ENCODE results near the gene TEAD1. TPM values are rescaled to one million over a fixed set of nuclear protein-coding genes. Genes with fewer than 3 reads are reported as not detected.
"Not testable (repeated sequence)": the region's sequence is repeated elsewhere in the genome, so short reads cannot be mapped to it uniquely, and the experiment has no call there.

Gene TEAD1
- total RNA-seq, 1 donor from 2014 or later, result 51.9 TPM

DNA sequence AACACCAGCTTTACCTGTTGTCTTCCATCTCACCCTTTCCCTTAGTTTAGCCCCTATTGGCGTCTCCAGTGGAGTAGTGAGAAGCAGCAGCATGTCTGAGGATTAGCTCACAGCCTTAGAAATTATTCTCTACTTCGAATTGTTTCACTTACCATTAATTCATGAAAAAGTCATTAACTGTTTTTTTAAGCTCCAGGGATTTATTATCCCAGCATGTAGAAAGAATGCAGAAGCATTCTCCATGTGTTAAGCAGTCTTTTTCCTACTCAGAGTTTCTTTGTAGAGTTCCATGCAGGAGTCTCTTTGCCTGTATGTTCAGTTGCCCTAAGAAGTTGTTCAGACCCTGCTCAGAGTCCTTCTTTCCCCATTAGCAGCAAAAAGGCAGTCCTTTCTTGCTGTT, 197.0 kb downstream of the TEAD1 start:
- intact Hi-C loops (cut with DNase I), result no loop called here
- H3K9me3 ChIP-seq, result no peaks in the 10 kb centered on the region
- H3K27me3 ChIP-seq (ENCODE audit: low read depth), result no peaks in the 10 kb centered on the region
- H3K36me3 ChIP-seq, result no peaks in the 10 kb centered on the region
- H3K4me1 ChIP-seq, result no peaks in the 10 kb centered on the region
- no peak overlapping the region for H3K27ac ChIP-seq
- no peak for ATAC-seq
- no peak overlapping the region for H3K4me3 ChIP-seq
- DNase-seq, result no peak
- TF ChIP-seq, protein P1, sequence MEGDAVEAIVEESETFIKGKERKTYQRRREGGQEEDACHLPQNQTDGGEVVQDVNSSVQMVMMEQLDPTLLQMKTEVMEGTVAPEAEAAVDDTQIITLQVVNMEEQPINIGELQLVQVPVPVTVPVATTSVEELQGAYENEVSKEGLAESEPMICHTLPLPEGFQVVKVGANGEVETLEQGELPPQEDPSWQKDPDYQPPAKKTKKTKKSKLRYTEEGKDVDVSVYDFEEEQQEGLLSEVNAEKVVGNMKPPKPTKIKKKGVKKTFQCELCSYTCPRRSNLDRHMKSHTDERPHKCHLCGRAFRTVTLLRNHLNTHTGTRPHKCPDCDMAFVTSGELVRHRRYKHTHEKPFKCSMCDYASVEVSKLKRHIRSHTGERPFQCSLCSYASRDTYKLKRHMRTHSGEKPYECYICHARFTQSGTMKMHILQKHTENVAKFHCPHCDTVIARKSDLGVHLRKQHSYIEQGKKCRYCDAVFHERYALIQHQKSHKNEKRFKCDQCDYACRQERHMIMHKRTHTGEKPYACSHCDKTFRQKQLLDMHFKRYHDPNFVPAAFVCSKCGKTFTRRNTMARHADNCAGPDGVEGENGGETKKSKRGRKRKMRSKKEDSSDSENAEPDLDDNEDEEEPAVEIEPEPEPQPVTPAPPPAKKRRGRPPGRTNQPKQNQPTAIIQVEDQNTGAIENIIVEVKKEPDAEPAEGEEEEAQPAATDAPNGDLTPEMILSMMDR (IDR thresholded peaks at IDR 0.05), result no peak

DNA sequence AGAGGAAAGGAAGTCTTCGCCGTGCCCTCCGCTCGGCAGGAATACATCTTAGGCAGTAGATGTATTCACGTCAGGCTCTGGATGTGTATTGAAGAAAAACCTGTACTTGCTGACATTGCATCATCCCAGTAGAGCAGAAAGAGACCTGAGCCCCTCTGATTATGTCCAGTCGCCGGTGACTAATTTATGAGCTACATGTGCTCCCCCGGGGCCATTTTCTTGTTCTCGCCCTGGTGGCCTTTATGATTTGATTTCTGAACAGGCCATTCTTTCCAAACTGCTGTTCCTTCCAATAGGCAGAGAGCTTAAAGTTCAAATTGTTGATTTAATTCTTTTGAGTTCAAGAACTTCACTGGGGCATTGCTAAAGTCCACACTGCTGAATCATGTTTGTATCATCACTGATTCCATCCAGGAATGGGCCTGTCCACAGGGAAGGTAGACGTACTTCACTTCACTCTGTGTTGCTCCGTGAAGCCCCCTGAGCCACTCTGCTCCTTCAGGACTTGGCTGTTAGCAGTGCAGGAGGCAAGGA, 197.6 kb downstream of the TEAD1 start:
- Histone ChIP-seq H3K27me3 (ENCODE audit: low read depth) (no peaks in the 10 kb centered on the region), H3K4me1 (no peaks in the 10 kb centered on the region), H3K36me3 (no peaks in the 10 kb centered on the region), H3K27ac (no peak overlapping the region), H3K9me3 (no peaks in the 10 kb centered on the region), H3K4me3 (no peak overlapping the region)
- DNase-seq (no peak), ATAC-seq (no peak)
- TF ChIP-seq, protein P1 (IDR thresholded peaks at IDR 0.05), result no peak
- intact Hi-C loops (cut with DNase I), result no loop called here

DNA sequence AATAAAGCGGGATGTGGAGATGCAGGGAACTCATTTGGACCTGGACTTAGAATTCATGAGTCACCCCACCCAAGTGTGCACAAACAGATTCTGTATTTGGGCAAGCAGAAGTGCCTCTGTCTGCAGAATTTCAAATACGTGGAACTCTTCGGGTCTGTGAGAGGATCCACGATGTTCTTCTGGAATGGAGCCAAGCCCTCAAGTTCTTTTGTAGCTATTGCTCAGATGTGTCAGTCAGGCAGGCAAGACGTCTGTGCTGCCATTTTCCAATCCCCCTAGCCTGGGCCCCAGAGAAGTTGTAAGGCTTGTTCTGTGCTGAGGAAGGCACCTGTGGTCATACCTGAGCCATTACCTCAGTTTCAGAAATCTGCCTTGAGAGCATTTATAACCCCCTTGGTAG, 202.1 kb downstream of the TEAD1 start:
- peaks cover 12% of the 10 kb centered on the region for H3K36me3 ChIP-seq
- intact Hi-C loops (cut with DNase I), result no loop called here
- H3K4me1 ChIP-seq, result no peaks in the 10 kb centered on the region
- ATAC-seq (peak in 1 of 2 donors; percentile 65), DNase-seq (no peak)
- H3K9me3 ChIP-seq, result no peaks in the 10 kb centered on the region
- TF ChIP-seq, protein P1 (IDR thresholded peaks at IDR 0.05), result no peak
- H3K4me3 ChIP-seq, result no peak overlapping the region
- H3K27me3 ChIP-seq (ENCODE audit: low read depth), result no peaks in the 10 kb centered on the region
- no peak overlapping the region for H3K27ac ChIP-seq

DNA sequence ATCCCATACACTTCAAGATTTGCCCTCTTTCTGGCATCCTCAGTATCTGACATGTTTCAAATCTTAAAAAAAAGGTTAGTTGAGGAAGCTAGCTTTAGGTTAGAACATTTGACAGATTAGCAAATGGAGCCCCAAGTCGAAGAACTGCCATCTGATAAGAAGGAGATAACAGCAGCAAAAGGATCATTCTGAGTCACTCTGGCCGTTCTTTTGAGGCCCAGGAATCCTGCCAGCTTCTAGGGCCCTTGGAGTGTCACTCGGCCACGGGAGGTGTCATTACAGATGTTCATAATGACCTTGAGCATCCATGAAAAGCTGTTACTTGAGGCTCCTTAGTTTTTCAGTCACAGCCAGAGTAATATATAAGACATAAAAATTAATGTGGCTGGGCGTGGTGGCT, 202.8 kb downstream of the TEAD1 start:
- peaks cover 19% of the 10 kb centered on the region for H3K36me3 ChIP-seq
- no peak for DNase-seq
- H3K9me3 ChIP-seq, result no peaks in the 10 kb centered on the region
- TF ChIP-seq, protein P1 (IDR thresholded peaks at IDR 0.05), result no peak
- H3K27me3 ChIP-seq (ENCODE audit: low read depth), result no peaks in the 10 kb centered on the region
- no peak for ATAC-seq
- H3K27ac ChIP-seq, result no peak overlapping the region
- no peak overlapping the region for H3K4me3 ChIP-seq
- no peaks in the 10 kb centered on the region for H3K4me1 ChIP-seq
- intact Hi-C loops (cut with DNase I), result no loop called here

DNA sequence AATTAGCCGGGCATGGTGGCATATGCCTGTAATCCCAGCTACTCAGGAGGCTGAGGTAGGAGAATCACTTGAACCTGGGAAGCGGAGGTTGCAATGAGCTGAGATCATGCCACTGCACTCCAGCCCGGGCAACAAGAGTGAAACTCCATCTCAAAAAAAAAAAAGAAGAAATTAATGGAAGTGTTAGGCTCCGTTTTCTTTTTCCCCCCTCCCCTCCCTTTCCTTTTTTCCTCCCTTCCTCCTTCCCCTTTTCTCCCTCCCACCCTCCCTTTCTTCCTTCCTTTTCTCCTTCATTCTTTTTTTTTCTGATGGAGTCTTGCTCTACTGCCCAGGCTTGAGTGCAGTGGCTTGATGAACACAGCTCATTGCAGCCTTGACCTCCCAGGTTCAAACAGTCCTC, 203.3 kb downstream of the TEAD1 start:
- H3K9me3 ChIP-seq; H3K27me3 ChIP-seq (ENCODE audit: low read depth); intact Hi-C loops (cut with DNase I); H3K4me1 ChIP-seq; DNase-seq; H3K4me3 ChIP-seq; H3K27ac ChIP-seq; ATAC-seq: not testable (repeated sequence)
- H3K36me3 ChIP-seq, result peaks cover 24% of the 10 kb centered on the region

DNA sequence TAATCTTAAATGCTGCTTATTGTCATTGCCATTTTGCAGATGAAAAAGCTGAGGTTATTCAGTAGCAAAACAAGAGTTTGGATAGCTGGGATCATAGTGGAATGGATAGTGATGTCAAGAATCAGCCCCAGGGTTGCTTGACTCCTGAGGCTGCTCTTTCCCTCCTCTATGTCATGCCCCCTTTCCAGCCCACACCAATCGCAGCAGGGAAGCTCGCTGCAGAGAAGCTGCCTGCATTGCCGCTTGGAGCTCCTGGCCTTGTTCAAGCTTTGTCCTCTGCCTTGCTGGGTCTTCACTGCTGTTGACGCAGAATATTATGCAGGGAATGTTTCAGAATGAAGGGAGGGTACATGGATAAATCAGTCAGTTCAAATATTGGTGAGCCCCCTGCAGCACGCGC, 206.1 kb downstream of the TEAD1 start:
- H3K4me1 ChIP-seq, result no peaks in the 10 kb centered on the region
- no peak for DNase-seq
- intact Hi-C loops (cut with DNase I), result no loop called here
- TF ChIP-seq, protein P1 (IDR thresholded peaks at IDR 0.05), result no peak
- H3K27ac ChIP-seq, result no peak overlapping the region
- H3K9me3 ChIP-seq, result no peaks in the 10 kb centered on the region
- no peak for ATAC-seq
- H3K36me3 ChIP-seq, result peaks cover 42% of the 10 kb centered on the region
- no peaks in the 10 kb centered on the region for H3K27me3 ChIP-seq (ENCODE audit: low read depth)
- H3K4me3 ChIP-seq, result no peak overlapping the region
